Body of pancreas (tissue), 4 donors: ENCODE results near the gene RIIAD1.

ENCODE experiments used
- CTCF ChIP-seq, 7 experiments: fragments of 450-650 bp in 4 of 7; fragments of 200-600 bp in 3 of 7; sonication (generic) in 3 of 7; IDR thresholded peaks; one replicate each; pipeline ENCODE4 v1.5.1; 2016 to 2019; ENCODE audit warnings: antibody characterized with exemption in 7 of 7
- POLR2A ChIP-seq, 3 donors: fragments of 450-650 bp; IDR thresholded peaks; one replicate each; pipeline ENCODE4 v1.6.1; 2016; ENCODE audit warnings: antibody characterized with exemption in 3 of 3, mild to moderate bottlenecking in 2 of 3

- TF ChIP-seq CTCF (IDR thresholded peaks at IDR 0.05) = no peak
- no peak for TF ChIP-seq POLR2A (IDR thresholded peaks at IDR 0.05)
These were observed 3.3 kb upstream of the RIIAD1 start for GRCh38 chr1:151718011-151718431.
